Activated CD8-positive, alpha-beta T cell treated with anti-CD3 and anti-CD28 coated beads for 36 hours (primary cell): Measurements from ENCODE around the gene BMP6. TPM values are rescaled to one million over a fixed set of nuclear protein-coding genes. Genes with fewer than 3 reads are reported as not detected.

Source experiments
- ATAC-seq: fragments of 200-7000 bp; cut with Tn5 transposase; one replicate; pipeline ENCODE4 v1.10.0; 2021; ENCODE audit warnings: mild to moderate bottlenecking, moderate library complexity
- CTCF ChIA-PET: fragments of 350-600 bp; sonication (Branson Sonifier 250); formaldehyde crosslinking; loops from one replicate; lab custom pipeline; 2021; ENCODE audit warnings: antibody characterized with exemption; lab: Charles Lee
- POLR2A ChIA-PET: fragments of 350-600 bp; sonication (Branson Sonifier 250); formaldehyde crosslinking; loops from one replicate; lab custom pipeline; 2021; ENCODE audit warnings: antibody characterized with exemption; lab: Charles Lee
- DNase-seq: peaks from one replicate; pipeline ENCODE4 v3.0.0-alpha.2; 2020
- H3K27ac Mint-ChIP-seq: one replicate; pipeline ENCODE4 v1.8.0; 2021; ENCODE audit warnings: mild to moderate bottlenecking, mixed read lengths
- H3K27me3 Mint-ChIP-seq: one replicate; pipeline ENCODE4 v1.8.0; 2021; ENCODE audit warnings: mixed read lengths
- H3K36me3 Mint-ChIP-seq: one replicate; pipeline ENCODE4 v1.8.0; 2021; ENCODE audit warnings: low read depth, mixed read lengths
- H3K4me1 Mint-ChIP-seq: one replicate; pipeline ENCODE4 v1.8.0; 2021; ENCODE audit warnings: low read depth, mixed read lengths
- H3K4me3 Mint-ChIP-seq: one replicate; pipeline ENCODE4 v1.8.0; 2021; ENCODE audit warnings: mild to moderate bottlenecking, moderate library complexity, mixed read lengths
- H3K9me3 Mint-ChIP-seq: one replicate; pipeline ENCODE4 v1.8.0; 2021; ENCODE audit warnings: mixed read lengths
- intact Hi-C: fragments of 100-400 bp; cut with micrococcal nuclease; formaldehyde crosslinking; loops from one replicate; pipeline ENCODE4 v1.10.0; 2022
- total RNA-seq, 2 experiments: library from RNA; stranded (reverse); gene quantifications; one replicate each; pipeline ENCODE4 v1.2.3, GENCODE V29; 2021
- TF ChIP-seq, protein P1 (sequence below): fragments of 200-600 bp; IDR thresholded peaks from one replicate; pipeline ENCODE4 v1.8.0; 2022; ENCODE audit warnings: antibody characterized with exemption, mild to moderate bottlenecking

Gene BMP6
- total RNA-seq, 2 experiments from 2014 or later: 0.09 to 0.18 TPM

DNA sequence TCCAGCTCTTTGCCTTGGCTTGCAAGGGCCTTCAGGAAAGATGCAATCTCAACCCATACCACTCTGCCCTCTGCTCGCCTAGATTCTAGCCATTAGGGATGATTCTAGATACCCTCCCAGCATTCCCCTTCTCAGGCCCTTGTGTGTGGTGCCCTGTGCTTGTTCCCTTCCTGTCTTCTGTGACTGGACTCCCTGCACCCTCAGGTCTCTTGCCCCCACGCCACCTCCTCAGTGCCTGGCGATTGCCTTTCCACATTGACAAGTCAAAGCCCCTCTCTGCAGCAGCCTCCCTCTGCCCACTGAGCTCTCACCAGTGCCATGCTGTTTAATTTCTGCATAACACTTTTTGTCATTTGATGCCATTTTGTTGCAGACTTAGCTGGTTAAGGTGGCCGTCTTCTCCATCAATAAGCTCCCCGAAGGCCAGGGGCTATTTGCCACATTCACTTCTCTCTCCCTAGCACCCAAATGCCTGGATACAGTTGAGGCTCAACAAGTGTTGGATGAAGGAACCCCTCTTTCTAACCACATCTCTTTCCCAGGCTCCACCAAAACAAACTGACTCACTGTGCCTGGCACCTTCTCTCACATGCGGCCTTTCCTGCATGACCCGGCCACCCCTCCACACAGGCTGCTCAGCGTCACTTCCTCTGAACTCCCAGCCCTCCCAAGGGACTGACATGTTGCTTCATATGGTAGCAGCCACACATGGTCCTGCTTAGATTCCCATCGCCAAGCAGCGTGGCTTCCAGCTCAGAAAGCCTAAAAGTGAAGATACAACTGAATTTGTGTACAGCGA is 189.3 kb downstream of the BMP6 start:
- ATAC-seq (no peak), DNase-seq (no peak)
- Mint-ChIP-seq H3K4me1 (no peaks in the 10 kb centered on the region), H3K27me3 (peaks cover 4% of the 10 kb centered on the region), H3K36me3 (no peaks in the 10 kb centered on the region), H3K27ac (no peak overlapping the region), H3K9me3 (no peaks in the 10 kb centered on the region), H3K4me3 (no peak overlapping the region)
- TF ChIP-seq, protein P1, sequence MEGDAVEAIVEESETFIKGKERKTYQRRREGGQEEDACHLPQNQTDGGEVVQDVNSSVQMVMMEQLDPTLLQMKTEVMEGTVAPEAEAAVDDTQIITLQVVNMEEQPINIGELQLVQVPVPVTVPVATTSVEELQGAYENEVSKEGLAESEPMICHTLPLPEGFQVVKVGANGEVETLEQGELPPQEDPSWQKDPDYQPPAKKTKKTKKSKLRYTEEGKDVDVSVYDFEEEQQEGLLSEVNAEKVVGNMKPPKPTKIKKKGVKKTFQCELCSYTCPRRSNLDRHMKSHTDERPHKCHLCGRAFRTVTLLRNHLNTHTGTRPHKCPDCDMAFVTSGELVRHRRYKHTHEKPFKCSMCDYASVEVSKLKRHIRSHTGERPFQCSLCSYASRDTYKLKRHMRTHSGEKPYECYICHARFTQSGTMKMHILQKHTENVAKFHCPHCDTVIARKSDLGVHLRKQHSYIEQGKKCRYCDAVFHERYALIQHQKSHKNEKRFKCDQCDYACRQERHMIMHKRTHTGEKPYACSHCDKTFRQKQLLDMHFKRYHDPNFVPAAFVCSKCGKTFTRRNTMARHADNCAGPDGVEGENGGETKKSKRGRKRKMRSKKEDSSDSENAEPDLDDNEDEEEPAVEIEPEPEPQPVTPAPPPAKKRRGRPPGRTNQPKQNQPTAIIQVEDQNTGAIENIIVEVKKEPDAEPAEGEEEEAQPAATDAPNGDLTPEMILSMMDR: no peak
- ChIA-PET POLR2A (interaction anchor here (0.9 kb wide), 1 partner anchor 23 kb away, joined by 3 read pairs; no protein-coding TSS in a partner anchor), CTCF (no interaction called here)
- intact Hi-C loops: no loop called here

DNA sequence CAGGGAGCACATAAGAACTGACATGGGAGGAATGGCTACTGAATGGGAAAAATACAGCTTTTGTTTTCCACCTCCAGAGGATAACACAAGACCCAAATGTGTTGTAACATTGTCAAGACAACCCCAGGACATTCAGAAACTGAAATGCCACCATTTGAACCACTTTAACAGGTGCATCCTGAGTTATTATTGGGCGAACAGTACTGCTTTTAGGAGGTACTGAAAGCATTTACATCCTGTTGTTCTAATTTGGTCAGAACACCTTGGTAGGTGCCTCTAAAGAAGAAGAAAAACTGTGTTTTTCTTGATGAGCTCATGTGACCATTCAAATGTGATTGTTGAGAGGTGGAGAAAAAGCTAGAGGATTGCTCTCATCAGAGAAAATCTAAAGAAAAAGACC is 191.1 kb downstream of the BMP6 start:
- Mint-ChIP-seq H3K36me3 (no peaks in the 10 kb centered on the region), H3K9me3 (no peaks in the 10 kb centered on the region), H3K4me1 (no peaks in the 10 kb centered on the region), H3K27ac (no peak overlapping the region), H3K27me3 (peaks cover 4% of the 10 kb centered on the region), H3K4me3 (no peak overlapping the region)
- ChIA-PET CTCF (interaction anchor here (1.5 kb wide), 1 partner anchor 194 kb away, joined by 3 read pairs; no protein-coding TSS in a partner anchor), POLR2A (no interaction called here)
- TF ChIP-seq, protein P1: no peak
- DNase-seq: no peak
- intact Hi-C loops: no loop called here
- no peak for ATAC-seq

DNA sequence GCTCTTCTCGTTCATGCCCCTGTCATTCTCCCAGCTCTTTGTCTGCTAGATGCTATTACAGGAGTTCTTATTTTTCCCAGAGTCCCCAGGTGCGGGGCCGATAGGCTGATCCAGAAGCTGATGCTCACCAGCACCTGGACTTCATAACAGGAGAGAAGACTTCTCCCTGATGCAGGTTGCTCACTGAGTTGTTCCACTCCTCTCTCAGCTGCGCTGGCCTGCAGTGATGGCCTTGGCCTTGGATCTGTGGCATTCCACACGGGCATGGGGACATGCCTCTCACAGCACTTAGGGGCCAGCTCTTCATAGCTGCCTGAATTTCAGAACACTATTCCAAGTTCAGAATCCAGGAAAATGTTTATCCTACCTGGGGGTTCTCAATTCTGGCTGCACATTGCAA is 191.8 kb downstream of the BMP6 start:
- CTCF ChIA-PET: interaction anchor here (1.5 kb wide), 1 partner anchor 195 kb away, joined by 3 read pairs; no protein-coding TSS in a partner anchor
- DNase-seq: no peak

DNA sequence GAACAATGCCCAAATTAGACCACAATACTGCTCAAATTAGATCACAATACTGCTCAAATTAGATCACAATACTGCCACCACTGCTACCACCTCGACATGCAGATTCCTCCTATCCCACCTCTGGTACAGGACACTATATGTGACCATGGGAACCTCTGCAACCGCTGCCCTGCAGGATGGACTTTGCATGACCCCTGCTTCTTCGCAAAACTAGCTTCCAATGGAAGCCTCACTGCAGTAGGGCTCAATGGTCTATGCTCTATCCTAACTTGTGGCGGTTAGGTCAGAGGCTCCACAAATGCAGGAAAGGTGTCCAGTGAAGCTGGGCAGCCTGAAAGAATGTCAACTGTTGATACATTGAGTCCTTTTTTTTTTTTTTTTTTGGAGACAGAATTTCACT is 192.5 kb downstream of the BMP6 start:
- intact Hi-C loops: no loop called here
- H3K4me1 Mint-ChIP-seq: no peaks in the 10 kb centered on the region
- ChIA-PET POLR2A (no interaction called here), CTCF (interaction anchor here (1.5 kb wide), 1 partner anchor 196 kb away, joined by 3 read pairs; no protein-coding TSS in a partner anchor)
- no peak for ATAC-seq
- H3K9me3 Mint-ChIP-seq: no peaks in the 10 kb centered on the region
- H3K4me3 Mint-ChIP-seq: no peak overlapping the region
- no peak for DNase-seq
- H3K27me3 Mint-ChIP-seq: peaks cover 4% of the 10 kb centered on the region
- TF ChIP-seq, protein P1: no peak
- H3K36me3 Mint-ChIP-seq: no peaks in the 10 kb centered on the region
- no peak overlapping the region for H3K27ac Mint-ChIP-seq

More for the DNA sequence above, 191.8 kb downstream of the BMP6 start:
- Mint-ChIP-seq H3K4me1 (no peaks in the 10 kb centered on the region), H3K36me3 (no peaks in the 10 kb centered on the region), H3K4me3 (no peak overlapping the region), H3K9me3 (no peaks in the 10 kb centered on the region), H3K27ac (no peak overlapping the region), H3K27me3 (peaks cover 4% of the 10 kb centered on the region)
- TF ChIP-seq, protein P1: no peak
- POLR2A ChIA-PET: no interaction called here
- intact Hi-C loops: no loop called here
- no peak for ATAC-seq

DNA sequence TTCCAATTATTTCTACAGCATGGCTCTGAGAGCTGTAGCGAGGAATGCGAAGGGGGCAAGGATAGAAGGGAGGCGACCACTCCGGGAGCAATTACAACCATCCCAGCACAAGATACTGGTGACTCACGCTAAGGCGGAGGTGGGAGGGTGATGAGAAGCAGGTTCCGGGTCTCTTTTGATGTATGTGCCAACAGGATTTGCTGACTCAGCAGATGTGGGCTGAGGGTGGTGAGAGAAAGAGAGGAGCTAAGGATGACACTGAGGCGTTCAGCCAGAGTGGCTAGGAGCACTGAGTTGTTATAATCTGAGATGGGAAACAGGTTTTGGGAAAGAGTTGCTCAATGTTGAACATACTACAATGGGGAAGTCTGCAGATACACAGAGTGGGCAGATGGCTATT is 194.0 kb downstream of the BMP6 start:
- Mint-ChIP-seq H3K36me3 (no peaks in the 10 kb centered on the region), H3K27me3 (peaks cover 8% of the 10 kb centered on the region), H3K9me3 (peaks cover 7% of the 10 kb centered on the region), H3K27ac (no peak overlapping the region), H3K4me1 (no peaks in the 10 kb centered on the region), H3K4me3 (no peak overlapping the region)
- intact Hi-C loops: no loop called here
- POLR2A ChIA-PET: no interaction called here
- DNase-seq: peak; percentile 34
- CTCF ChIA-PET: no interaction called here
- ATAC-seq: peak; percentile 47
- TF ChIP-seq, protein P1: no peak
